GM19023 (cell line): Measurements from ENCODE around the gene EIPR1.
A peak's percentile ranks its signal among the peaks of the same experiment; 100 is the strongest.
"Not testable (repeated sequence)": the region's sequence is repeated elsewhere in the genome, so short reads cannot be mapped to it uniquely, and the experiment has no call there.

Experiments
- ATAC-seq: cut with Tn5 transposase; IDR thresholded peaks from one replicate; pipeline ENCODE4 v1.9.1; 2021; ENCODE audit warnings: mild to moderate bottlenecking, moderate library complexity; ENCODE audit not compliant: unreplicated experiment

Gene EIPR1

GRCh38 chr2:3403587-3404334 lies 26.1 kb upstream of the EIPR1 start:
- peak; percentile 96 for ATAC-seq

- no peak for ATAC-seq
Observed at GRCh38 chr2:3399829-3400228, 22.2 kb upstream of the EIPR1 start.

- ATAC-seq = no peak
Observed at GRCh38 chr2:3399381-3399780, 21.8 kb upstream of the EIPR1 start.

GRCh38 chr2:3398857-3399256 lies 21.2 kb upstream of the EIPR1 start:
- ATAC-seq = no peak

GRCh38 chr2:3396920-3397559 lies 19.4 kb upstream of the EIPR1 start:
- peak; percentile 65 for ATAC-seq

GRCh38 chr2:3392216-3392615 lies 14.6 kb upstream of the EIPR1 start:
- no peak for ATAC-seq

- ATAC-seq = no peak
Observed at GRCh38 chr2:3390041-3390440, 12.4 kb upstream of the EIPR1 start.

GRCh38 chr2:3389193-3389592 lies 11.6 kb upstream of the EIPR1 start:
- no peak for ATAC-seq

- ATAC-seq = no peak
Observed at GRCh38 chr2:3388412-3388738, 10.8 kb upstream of the EIPR1 start.

- no peak for ATAC-seq
Observed at GRCh38 chr2:3387644-3388411, 10.2 kb upstream of the EIPR1 start.

- no peak for ATAC-seq
Observed at GRCh38 chr2:3387011-3387410, 9.4 kb upstream of the EIPR1 start.

- no peak for ATAC-seq
Observed at GRCh38 chr2:3386448-3386958, 8.9 kb upstream of the EIPR1 start.

GRCh38 chr2:3379647-3380534 lies 2.3 kb upstream of the EIPR1 start, which contains the start of gene TRAPPC12:
Gene TRAPPC12 (plus strand): TSS chr2:3379694. CDS start chr2:3387624, 7,930 bp downstream.
- ATAC-seq = peak; percentile 74

GRCh38 chr2:3379339-3379646 lies 1.7 kb upstream of the EIPR1 start:
- ATAC-seq = no peak

- peak; percentile 20 for ATAC-seq
Observed at GRCh38 chr2:3377279-3377611, 373 bp downstream of the EIPR1 start.

GRCh38 chr2:3376821-3377220 lies 797 bp downstream of the EIPR1 start:
- ATAC-seq = no peak

GRCh38 chr2:3369340-3370181 lies 8.1 kb downstream of the EIPR1 start:
- not testable (repeated sequence) for ATAC-seq

- ATAC-seq = no peak
Observed at GRCh38 chr2:3368261-3368722, 9.3 kb downstream of the EIPR1 start.

- no peak for ATAC-seq
Observed at GRCh38 chr2:3365219-3365618, 12.4 kb downstream of the EIPR1 start.
